COLO668 (cell line): Measurements from ENCODE around the gene TTLL13.
"Not testable (repeated sequence)": the region's sequence is repeated elsewhere in the genome, so short reads cannot be mapped to it uniquely, and the experiment has no call there.

Experiments
- DNase-seq: peaks from one replicate; lab custom pipeline; 2025; ENCODE audit not compliant: unreplicated experiment; lab: John Stamatoyannopoulos, UW

Gene TTLL13

GRCh38 chr15:90234096-90234988 lies 15.0 kb upstream of the TTLL13 start, which contains the start of gene GDPGP1:
GDPGP1 (plus strand) TSS chr15:90234209; CDS start chr15:90240909, 6,700 bp downstream.
- peak; percentile 97 for DNase-seq

- no peak for DNase-seq
These were observed 10.0 kb upstream of the TTLL13 start for GRCh38 chr15:90239371-90239770.

GRCh38 chr15:90240856-90241255 lies 8.5 kb upstream of the TTLL13 start:
- DNase-seq, result no peak

GRCh38 chr15:90241343-90242192 lies 7.8 kb upstream of the TTLL13 start:
- DNase-seq, result no peak

GRCh38 chr15:90243943-90244639 lies 5.3 kb upstream of the TTLL13 start:
- DNase-seq, result no peak

GRCh38 chr15:90248789-90249202 lies 560 bp upstream of the TTLL13 start:
- DNase-seq, result no peak

GRCh38 chr15:90257776-90258175 lies 8.4 kb downstream of the TTLL13 start:
- DNase-seq, result no peak

- DNase-seq, result no peak
These were observed 10.2 kb downstream of the TTLL13 start for GRCh38 chr15:90259524-90259923.

GRCh38 chr15:90260731-90261130 lies 11.4 kb downstream of the TTLL13 start:
- not testable (repeated sequence) for DNase-seq

- DNase-seq, result no peak
These were observed 12.5 kb downstream of the TTLL13 start for GRCh38 chr15:90261811-90262210.

- DNase-seq, result no peak
These were observed 13.1 kb downstream of the TTLL13 start for GRCh38 chr15:90262426-90262825.

GRCh38 chr15:90264671-90265070 lies 15.3 kb downstream of the TTLL13 start:
- peak; percentile 13 for DNase-seq

- DNase-seq, result peak; percentile 89
These were observed 16.1 kb downstream of the TTLL13 start, which contains the start of gene NGRN for GRCh38 chr15:90265271-90266060. NGRN (plus strand) TSS chr15:90265672; CDS start chr15:90265713, 41 bp downstream.

- peak; percentile 51 for DNase-seq
These were observed 16.7 kb downstream of the TTLL13 start for GRCh38 chr15:90266061-90266431.

GRCh38 chr15:90266485-90266884 lies 17.1 kb downstream of the TTLL13 start:
- peak; percentile 16 for DNase-seq

GRCh38 chr15:90268415-90268814 lies 19.1 kb downstream of the TTLL13 start:
- no peak for DNase-seq

- no peak for DNase-seq
These were observed 21.3 kb downstream of the TTLL13 start for GRCh38 chr15:90270502-90271150.

- no peak for DNase-seq
These were observed 22.3 kb downstream of the TTLL13 start for GRCh38 chr15:90271459-90272166.

GRCh38 chr15:90278467-90278866 lies 29.1 kb downstream of the TTLL13 start:
- DNase-seq, result not testable (repeated sequence)
